Activated CD8-positive, alpha-beta memory T cell treated with anti-CD3 and anti-CD28 coated beads, Interleukin-2, amount 50 U/mL, for 4 hours (primary cell): ENCODE measurements around the gene ZNF146.
A peak's percentile ranks its signal among the peaks of the same experiment; 100 is the strongest.
"Not testable (repeated sequence)": the region's sequence is repeated elsewhere in the genome, so short reads cannot be mapped to it uniquely, and the experiment has no call there.

Experiments used
- DNase-seq: peaks from one replicate; pipeline ENCODE4 v3.0.0-alpha.2; 2020

Gene ZNF146

DNA sequence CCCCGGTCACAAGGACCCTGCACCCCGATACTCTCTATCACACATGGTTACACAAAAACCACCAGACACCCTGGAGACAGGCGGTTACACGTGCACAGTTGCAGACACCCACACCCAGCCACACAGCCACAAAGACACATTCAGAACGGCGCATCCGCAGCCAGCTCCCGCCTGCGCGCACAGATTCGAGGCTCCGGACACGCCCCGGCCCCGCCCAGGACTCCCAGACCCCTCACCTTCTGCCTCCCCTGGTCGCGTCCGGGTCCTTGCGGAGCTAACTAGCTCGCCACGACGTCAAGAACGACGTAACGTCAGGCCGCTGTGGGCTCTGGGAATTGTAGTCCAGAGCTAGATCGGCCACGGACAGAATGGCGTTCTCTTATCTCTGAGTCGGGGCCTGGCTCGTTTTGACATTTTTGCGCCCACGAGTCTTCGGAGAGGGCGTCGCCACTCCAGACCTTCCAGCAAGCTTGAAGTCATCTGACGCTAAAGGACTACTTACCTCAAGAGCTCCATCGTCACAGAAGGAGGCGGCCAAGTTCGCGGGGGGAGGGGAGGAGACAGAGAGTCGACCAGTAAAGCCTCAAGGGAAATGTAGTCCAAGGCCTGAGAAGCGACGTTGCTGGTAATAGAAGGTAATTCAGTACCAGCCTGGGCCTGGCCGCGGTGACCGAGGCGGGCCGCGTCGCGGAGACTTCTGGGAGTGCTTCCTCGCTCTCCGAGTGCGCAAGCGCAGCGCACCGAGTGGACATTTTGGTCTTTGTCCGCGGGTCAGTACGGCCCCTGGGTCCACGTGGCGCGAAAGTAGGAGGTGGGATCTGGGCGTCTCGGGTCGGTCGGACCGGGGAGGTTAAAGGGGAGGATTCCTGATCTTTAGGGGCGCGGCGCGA, at the start of gene ZNF146, which contains the start of gene ZNF565:
Gene ZNF146, plus strand, starts transcription at position 721 of the 890 bp plus-strand sequence. CDS start 21,335 bp downstream, outside the sequence.
Gene ZNF565, minus strand, starts transcription at position 280 of the 890 bp plus-strand sequence. CDS start 12,680 bp downstream, outside the sequence.
- DNase-seq, result peak; percentile 94

DNA sequence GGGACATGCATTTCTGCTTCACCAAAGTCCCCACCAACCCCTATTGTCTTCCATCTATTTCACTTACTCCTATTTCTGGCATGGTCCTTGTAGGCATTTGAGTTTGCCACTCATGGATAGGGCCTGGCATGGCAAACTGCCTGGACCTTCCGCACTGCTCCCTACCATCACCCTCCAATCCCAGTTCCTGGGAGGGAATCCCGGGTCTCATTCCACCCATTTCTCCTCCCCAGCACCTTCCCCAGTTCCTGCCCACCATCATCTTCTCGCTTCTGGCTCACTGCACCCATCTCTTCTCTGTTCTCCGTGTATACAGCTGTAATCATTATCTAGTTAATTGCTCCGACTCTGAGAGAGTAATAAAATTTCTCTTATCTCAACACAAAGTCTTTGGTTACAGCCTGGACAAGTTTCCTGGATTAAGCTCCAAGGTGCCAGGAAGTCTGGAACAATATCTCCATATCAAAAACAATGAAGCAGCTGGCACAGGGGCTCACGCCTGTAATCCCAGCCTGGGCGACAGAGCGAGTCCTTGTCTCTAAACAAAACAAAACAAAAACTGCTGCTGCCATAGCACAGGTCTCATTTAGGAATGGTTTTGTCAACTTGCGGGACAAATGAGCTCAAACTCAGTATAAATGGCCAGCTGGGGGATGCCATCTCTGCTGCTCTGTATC, 45.7 kb upstream of the ZNF146 start:
- no peak for DNase-seq

DNA sequence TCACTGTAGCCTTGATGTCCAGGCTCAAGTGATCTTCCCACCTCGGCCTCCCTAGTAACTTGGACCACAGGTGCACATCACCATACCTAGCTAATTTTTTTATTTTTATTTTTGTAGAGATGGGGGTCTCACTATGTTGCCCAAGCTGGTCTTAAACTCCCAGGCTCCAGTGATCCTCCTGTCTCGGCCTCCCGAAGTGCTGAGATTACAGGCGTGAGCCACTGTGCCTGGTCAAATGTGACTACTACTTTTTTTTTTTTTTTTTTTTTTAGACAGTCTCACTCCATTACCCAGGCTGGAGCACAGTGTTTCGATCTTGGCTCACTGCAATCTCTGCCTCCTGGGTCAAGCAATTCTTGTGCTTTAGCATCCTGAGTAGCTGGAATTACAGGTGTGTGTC, 42.1 kb upstream of the ZNF146 start:
- no peak for DNase-seq

DNA sequence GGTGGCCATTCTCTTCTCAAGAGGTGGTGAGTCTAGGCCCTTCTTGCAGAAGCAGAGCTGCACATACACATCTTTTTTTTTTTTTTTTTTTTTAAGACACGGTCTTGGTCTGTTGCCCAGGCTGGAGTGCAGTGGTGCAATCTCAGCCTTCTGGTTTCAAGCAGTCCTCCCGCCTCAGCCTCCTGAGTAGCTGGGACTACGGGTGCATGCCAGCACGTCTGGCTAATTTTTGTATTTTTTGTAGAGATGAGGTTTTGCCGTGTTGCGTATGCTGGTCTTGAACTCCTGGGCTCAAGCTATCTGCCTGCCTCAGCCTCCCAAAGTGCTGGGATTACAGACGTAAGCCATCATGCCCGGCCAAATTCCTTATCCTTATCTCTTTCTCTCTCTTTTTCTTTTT, 41.1 kb upstream of the ZNF146 start:
- not testable (repeated sequence) for DNase-seq

DNA sequence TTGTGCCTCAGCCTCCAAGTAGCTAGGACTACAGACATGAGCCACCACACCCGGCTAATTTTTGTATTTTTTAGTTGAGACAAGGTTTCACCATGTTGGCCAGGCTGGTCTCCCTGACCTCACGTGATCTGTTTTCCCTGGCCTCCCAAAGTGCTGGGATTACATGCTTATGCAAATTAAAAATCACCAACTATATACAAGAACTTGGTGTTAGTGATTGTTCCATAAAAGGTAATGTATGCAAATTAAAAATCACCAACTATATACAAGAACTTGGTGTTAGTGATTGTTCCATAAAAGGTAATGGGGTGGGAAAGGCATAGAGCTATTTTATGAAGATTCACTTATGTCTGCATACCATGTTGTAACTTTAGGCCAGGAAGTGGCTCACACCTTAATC, 35.8 kb upstream of the ZNF146 start:
- not testable (repeated sequence) for DNase-seq

DNA sequence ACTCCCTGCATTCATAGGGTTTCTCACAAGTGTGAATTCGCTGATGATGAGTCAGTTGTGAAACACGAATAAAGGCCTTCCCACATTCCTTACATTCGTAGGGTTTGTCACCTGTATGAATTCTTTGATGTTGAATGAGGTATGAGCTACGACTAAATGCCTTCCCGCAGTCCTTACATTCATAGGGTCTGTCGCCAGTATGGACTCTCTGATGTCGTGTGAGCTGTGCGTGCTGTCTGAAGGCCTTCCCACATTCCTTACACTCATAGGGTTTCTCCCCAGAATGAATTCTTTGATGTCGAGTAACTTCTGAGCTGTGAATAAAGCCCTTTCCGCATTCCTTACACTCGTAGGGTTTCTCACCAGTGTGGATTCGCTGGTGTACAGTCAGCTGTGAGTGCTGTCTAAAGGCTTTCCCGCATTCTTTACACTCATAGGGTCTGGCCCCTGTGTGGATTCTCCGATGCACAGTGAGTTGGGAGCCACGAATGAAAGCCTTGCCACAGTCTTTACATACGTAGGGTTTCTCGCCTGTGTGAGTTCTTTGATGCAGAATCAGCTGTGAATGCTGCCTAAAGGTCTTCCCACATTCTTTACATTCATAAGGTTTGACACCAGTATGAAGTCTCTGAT, 32.2 kb upstream of the ZNF146 start:
- DNase-seq, result no peak

DNA sequence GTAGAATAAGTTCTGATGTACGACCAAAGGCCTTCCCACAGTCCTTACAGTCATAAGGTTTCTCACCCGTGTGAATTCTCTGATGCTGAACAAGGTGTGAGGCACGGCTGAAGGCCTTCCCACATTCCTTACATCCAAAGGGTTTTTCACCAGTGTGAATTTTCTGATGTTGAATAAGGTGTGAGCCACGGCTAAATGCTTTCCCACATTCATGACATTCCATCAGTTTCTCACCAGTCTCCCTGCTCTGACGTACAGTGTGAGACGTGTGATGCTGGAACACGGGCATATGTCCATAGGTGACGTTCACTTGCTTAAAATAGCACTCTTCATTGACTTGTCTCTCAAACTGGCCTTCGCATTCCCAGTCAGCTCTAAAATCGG, 31.7 kb upstream of the ZNF146 start:
- no peak for DNase-seq

DNA sequence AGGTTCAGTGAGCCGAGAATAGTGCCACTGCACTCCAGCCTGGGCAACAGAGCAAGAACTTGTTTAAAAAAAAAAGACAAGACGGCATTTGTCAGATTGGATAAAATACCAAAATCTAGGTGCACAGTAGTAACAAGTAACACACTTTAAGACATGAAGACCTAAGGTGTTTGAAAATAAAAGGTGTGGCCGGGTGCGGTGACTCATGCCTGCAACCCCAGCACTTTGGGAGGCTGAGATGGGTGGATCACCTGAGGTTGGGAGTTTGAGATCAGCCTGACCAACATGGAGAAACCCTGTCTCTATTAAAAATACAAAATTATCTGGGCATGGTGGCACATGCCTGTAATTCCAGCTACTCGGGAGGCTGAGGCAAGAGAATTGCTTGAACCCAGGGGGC, 28.2 kb upstream of the ZNF146 start:
- not testable (repeated sequence) for DNase-seq

DNA sequence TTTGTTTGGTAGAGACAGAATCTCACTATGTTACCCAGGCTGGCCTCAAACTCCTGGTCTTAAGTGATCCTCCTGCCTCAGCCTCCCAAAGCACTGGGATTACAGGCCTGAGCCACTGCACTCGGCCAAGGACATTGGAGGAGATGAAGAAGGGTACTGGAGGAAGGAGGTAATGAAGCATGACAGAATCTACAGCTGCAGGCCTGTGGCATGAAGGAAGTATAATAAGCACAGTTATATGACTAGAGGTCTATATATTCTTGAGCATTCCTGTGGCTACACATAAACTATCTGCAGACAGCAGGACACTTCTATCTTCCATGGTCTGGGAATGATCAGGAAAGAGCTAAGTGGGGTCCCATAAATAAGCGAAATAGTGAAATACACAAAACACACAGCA, 18.7 kb upstream of the ZNF146 start:
- DNase-seq, result no peak

DNA sequence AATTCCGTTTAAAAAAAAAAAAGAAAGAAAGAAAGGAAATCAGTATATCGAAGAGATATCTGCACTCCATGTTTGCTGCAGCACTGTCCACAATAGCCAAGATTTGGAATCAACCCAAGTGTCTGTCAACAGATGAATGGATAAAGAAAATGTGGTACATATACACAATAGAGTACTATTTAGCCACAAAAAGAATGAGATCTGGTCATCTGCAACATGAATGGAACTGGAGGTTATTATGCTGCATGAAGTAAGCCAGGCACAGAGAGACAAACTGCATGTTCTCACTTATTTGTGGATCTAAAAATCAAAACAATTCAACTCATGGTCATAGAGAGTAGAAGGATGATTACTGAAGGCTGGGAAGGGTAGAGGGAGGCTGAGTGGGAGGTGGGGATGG, 16.8 kb upstream of the ZNF146 start:
- DNase-seq, result no peak

DNA sequence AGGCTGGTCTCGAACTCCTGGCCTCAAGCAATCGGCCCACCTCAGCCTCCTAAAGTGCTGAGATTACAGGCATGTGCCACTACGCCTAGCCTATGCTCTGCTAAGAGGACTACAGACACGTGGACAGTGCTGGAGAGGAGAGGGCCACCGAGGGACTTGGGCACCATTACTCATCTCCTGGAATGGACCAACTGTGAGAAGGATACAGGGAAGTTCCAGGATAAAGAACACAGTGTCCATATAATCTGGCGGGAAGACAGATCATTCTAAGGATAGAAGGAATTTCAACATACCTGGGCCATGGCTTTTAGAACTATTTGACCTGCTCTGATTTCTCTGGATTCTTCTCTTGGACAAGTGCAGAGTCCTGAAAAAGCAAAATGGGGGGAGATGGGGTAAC, 13.2 kb upstream of the ZNF146 start:
- no peak for DNase-seq

DNA sequence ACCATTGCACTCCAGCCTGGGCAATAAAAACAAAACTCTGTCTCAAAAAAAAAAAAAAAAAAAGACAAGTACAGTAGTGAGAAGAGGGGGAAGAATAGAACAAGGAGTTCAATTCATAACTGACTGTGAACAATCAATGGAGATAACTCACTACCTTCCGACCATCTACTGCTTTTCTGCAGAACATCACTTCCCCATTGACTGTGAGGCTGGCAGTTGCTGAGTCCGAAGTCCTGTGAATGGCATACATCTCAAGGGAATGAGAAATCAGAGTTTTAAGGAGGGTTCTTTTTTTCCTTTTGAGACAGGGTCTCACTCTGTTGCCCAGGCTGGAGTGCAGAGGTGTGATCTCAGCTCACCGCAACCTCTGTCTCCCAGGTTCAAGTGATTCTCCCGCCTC, 11.6 kb upstream of the ZNF146 start:
- no peak for DNase-seq

DNA sequence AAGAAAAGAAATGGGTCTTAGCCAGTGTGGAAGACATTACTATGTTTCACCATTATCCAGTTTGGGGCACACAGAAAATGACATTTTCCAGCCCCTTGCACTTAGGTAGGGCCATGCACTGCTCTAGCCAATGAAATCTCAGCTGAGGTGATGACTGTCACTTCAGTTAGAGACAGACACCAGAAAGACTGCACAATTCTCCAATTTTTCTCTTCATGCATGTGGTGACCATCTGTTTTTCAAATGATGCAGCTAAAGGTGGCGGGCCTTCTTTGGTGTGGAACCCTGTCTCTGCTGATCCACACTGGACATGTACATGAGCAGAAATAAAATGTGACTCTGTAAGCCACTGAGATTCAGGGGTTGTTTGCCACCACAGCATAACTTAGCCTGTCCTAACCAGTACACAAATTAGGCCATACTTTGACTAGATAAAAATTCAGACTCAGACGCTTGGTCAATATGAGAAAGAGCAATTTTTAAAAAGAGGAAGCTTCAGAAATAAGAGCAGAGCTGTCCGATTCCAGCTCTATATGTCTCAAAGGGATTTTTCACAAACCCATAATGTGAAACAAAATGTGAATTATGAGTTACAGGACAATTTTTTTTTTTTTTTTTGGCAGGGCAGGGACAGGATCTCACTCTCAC, 7.2 kb upstream of the ZNF146 start:
- no peak for DNase-seq

DNA sequence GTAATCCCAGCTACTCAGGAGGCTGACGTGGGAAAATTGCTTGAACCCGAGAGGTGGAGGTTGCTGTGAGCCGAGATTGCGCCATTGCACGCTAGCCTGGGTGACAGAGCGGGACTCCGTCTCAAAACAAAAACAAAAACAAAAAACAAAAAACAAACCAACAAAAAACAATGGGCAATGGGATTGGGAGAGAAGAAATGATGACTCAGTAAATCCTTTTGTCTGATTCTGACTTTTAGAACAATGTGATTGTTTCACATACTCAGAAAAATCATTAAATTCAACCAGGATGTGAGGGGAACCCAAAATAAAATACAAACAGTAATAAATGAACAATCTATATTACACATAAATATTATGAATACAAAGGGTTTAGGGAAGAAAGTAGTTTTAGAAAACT, 5.5 kb upstream of the ZNF146 start:
- no peak for DNase-seq

DNA sequence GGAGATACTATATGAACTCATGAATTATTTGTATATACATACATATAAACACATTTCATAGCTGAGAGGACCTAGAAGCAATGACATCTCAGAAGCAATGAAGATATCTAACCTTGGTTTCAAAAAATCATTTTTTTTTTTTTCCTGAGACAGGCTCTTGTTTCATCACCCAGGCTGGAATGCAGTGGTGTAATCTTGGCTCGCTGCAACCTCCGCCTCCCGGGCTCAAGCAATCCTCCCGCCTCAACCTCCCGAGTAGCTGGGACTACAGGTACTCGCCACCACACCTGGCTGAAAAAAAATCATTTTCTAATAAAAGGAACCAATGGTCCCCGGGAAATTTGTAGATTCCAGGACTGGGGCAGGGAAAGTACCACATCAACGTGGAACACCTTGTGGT, 4.4 kb upstream of the ZNF146 start:
- DNase-seq, result no peak

DNA sequence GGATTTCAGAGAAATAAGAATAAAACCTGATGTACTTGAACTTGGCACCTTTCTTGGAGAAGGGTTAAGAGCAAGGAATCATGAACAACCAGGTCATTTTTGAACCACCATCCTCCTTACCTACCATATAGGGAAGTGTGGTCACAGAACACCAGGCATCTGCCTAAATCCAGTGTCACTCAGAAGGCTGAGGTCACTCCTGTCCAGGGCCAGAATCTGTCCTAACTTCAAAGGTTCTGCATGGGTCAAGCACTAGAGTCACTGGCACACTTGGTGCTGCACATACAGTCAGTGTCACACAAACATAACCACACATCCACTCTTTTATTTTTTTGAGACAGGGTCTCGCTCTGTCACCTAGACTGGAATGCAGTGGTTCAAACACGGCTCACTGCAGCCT, 2.0 kb upstream of the ZNF146 start:
- DNase-seq, result no peak

DNA sequence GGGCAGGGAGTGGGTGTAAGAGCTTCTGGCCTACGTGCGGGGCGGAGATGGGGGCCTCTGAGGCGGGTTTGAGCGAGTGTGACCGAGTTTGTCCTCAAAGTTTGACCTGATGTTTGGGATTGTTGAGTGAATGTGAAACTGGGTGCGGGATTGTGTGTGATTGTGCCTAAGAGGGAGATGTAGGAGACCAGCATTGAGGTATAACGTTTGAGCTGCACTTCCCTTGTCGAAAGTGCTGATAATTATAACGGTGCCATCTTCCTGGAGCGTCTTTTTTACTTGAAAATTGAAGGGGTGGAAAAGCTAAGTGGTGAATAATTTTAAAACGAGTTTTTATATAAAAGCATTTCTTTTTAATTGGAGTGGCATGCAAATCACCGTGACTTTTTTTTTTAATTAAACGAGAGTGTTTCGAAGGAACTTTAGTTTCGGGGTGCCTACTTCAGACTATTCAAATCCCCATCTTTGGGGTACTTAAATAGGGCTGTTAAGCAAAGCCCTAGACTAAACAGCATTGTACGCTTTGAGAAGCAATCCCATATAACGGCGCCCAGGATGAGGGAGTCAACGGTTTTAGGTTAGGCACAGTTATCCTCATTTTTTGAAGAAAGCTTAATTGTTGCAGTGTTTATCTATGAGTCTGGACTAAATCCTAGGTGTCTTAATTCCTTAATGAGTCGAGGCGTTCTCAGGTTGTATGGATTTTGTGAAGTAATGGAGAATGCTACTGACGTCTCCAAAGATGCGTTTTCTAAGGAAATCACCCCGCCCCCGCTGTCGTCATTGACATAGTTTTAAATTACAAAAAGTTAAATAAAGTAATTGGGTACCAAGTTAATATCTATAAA, 594 bp downstream of the ZNF146 start:
- no peak for DNase-seq

DNA sequence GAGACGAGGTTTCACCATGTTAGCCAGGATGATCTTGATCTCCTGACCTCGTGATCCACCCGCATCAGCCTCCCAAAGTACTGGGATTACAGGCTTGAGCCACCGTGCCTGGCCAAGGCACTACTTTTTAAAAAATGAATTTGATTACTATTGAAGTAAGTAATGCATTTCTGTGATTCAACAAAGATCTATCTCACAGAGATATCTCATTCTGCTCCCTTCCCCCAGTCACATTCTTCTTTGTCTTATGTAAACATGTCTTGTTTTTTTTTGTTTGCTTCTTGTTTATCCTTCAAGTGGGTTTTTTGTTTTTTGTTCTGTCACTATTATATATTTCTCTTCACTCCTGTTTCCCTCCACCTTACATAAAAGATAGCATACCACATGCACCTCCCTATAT, 6.6 kb downstream of the ZNF146 start:
- no peak for DNase-seq

DNA sequence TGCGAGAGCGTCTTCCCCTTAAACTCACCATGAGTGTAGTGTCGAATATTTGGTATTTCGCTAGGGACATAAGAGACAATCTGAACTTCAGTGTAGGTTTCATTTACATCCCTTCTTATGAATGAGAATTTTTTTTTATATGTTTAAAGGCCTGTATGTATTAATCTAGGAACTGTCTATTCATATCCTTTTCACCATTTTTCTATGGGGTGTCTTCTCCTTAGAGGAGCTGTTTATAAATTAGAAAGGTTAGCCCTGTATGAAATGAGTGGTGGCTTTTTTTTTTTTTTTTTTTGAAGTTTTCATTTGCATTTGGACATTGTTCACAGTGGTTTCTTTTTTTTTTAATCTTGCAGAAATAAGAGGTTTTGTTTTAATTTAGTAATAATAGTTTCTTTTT, 7.6 kb downstream of the ZNF146 start:
- no peak for DNase-seq

DNA sequence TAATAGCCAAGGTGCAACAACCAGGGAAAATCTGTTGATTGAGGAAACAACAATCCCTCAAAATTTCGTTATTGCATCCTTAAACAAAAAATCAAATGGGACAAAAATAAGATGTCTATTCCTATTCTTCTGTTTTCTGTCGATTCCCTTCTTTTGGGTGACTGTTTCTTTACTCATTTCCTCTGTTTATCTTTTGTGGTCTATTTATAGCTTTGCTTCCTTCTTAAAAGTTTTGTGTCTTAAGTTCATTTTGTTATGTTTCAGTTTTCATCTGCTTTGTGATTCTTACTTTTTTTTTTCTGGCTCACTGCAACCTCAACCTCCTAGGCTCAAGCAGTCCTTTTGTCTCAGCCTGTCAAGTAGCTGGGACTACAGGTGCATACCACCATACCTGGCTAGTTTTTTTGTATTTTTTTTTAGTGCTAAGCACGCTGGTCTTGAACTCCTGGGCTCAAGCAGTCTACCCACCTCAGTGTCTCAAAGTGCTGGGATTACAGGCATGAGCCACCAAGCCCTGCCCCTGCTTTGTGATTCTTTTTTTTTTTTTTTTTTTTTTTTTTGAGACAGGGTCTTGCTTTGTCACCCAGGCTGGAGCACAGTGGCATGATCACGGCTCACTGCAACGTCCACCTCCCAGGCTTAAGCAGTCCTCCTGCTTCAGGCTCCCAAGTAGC, 10.4 kb downstream of the ZNF146 start:
- DNase-seq, result no peak

DNA sequence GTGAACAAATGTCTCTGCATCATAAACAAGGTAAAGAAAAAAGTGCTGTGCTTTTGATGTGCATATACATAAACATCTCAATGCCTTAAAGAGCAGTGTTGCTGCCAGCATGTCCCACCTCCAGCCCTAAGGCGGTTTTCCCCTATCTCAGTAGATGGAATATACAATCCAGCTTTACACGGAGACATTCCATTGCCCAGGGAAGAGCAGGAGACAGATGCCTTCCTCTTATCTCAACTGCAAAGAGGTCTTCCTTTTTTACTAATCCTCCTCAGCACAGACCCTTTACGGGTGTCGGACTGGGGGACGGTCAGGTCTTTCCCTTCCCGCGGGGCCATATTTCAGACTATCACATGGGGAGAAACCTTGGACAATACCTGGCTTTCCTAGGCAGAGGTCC, 18.7 kb downstream of the ZNF146 start:
- DNase-seq, result not testable (repeated sequence)
